HCT116 (cell line): ENCODE measurements around the gene VASH1.

ENCODE experiments used
- ATF3 ChIP-seq: IDR thresholded peaks from 2 replicates; pipeline ENCODE4 v1.6.1; 2012
- EZH2 ChIP-seq: fragments of 200-600 bp; sonication (generic); IDR thresholded peaks from 2 replicates; pipeline ENCODE4 v1.6.1; 2017; ENCODE audit warnings: antibody characterized with exemption, mixed run types
- JUND ChIP-seq: IDR thresholded peaks from 2 replicates; pipeline ENCODE4 v1.6.1; 2012
- POLR2AphosphoS5 ChIP-seq: IDR thresholded peaks from 2 replicates; pipeline ENCODE4 v1.6.1; 2011; ENCODE audit warnings: mild to moderate bottlenecking, low read depth, low read length, moderate library complexity
- TF ChIP-seq, protein P1 (sequence below): IDR thresholded peaks from 2 replicates; pipeline ENCODE4 v1.6.1; 2012

DNA sequence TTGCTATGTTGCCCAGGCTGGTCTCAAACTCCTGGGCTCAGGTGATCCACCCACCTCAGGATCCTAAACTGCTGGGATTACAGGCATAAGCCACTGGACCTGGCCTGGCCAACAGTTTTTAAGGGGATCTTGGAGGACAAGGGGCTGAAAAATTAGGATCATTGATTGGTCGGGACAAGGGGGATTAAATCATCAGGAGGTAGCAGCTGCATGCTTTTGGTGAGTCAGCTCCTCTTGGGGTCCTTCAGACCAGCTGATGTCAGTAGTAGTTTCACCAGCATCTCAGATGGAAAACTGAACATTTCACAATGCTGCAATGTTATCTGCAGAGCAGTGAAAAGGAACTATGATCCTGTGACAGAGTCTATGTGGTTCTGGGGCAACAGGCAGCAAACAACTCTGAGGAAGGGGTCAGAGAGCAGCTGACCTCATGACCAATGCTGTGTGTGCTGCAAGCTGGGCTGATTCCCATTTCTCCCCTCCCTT lies 71.3 kb downstream of the VASH1 start:
- TF ChIP-seq, protein P1, sequence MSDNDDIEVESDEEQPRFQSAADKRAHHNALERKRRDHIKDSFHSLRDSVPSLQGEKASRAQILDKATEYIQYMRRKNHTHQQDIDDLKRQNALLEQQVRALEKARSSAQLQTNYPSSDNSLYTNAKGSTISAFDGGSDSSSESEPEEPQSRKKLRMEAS, result no peak
- TF ChIP-seq POLR2AphosphoS5 (no peak), EZH2 (no peak), JUND (no peak), ATF3 (no peak)
